Stimulated activated CD4-positive, alpha-beta T cell treated with anti-CD3 and anti-CD28 coated beads, Interleukin-2, amount 100 ng/mL, for 24 hours (primary cell): ENCODE results near the gene SRGAP1.
A peak's percentile ranks its signal among the peaks of the same experiment; 100 is the strongest.

Source experiments
- DNase-seq, 2 donors: peaks; one replicate each; pipeline ENCODE4 v3.0.0-alpha.2; 2020

Gene SRGAP1

DNA sequence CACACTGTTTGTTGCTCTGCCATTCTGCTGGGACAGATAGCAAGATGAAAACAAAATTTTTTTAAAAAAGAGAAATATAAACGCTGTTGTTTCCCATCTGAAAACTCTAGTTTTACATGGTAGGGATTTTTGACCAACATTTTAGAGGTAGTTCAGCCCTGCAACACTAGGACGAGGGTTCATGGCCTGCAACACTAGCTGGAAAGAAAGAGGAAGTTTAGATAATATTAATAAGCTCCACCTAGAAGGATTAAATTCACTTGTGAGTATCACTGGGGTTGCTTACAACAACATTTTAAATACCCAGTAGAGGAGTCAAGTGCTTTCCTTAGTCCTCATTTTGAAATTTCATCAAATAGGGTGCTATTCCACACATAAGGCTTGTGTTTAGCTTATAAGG is 68.2 kb downstream of the SRGAP1 start:
- DNase-seq, result no peak

DNA sequence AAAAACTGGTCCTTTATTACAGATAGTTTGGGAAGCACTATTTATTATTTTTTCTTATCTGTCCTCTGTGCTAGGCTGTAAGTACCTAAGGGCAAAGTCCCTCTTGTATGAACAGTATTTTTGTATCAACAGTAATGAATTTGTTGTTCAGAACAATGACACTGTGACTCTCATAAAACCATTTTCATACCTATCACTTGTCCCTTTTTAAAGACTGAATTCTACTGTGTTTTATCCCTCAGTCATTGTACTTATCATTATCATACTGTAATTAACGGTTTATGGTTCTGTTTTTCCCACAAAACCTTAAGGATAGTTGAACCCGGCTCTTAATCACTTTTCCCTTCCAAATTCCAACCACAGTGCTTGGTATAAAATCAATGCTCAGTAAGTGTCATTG is 69.4 kb downstream of the SRGAP1 start:
- DNase-seq, result no peak

DNA sequence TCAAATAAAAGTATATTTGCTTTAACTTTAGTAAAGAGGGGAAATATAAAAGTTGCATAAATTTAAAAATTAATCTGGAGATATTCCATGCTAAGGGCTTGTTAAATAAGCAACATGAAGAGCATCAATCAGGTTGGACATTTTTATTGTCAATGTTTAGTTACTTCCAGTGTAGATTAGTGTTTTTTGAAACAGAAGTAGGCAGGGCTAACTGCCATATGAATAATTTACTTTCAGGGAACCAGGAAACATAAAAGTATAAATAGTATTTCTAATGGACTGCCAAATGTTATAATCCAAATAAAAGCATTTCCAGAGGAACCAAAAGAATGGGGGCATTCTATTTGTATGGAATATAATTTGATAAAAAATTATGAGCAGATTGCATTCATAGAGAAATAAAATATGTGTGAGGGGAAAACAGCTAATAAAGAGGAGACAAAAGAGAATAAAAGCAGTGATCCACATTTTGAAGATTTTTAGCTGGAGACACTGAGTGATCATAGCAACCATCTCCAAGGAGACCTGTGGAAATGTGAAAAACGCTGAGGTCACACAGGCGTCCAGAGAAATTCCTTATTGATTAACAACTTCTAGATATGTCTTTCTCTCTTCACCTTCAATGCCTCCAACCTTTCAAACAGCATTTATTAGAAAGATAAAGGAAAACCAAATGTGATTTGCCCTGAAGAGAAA is 70.8 kb downstream of the SRGAP1 start:
- no peak for DNase-seq

DNA sequence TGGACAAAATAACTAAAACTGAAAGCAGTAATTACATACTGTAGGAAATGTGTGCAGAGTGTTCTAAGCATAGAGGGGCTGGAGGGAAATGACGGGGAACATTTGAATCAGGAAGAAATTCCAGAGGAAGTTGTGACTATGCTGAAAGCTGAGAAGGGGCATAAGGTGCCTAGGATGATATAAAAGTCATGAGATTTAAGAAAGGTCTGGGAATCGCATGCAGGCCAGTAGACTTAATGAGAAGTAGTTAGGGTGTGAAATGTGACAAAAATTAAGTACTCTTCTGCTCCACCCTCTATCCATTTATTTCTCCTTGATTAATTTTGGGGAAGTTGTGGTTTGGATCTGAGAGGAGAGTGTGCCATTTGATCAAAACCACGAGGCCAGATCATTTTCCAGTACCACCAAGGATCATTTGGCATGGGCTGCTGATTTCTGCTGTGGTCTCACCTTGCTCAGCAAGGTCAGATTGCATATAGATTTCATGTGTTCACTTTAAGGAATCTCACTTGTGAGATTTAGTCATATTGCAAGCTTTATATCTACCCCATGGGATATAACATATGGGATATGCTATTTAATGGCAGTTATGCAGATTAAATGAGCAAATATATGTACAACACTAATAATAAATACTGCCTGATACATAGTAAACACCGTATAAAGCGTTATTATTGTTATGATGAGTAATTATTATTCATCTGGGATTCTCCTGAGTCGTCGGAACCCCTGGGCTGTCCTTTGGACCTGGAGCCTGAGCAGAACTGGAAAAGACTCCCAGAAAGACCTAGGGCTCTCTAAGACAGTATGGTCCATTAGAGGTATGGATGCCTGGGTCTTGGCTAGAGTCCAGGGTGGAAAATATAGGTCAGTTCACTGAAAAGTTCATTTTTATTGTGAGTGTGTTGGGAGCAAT is 72.3 kb downstream of the SRGAP1 start:
- DNase-seq, result no peak

DNA sequence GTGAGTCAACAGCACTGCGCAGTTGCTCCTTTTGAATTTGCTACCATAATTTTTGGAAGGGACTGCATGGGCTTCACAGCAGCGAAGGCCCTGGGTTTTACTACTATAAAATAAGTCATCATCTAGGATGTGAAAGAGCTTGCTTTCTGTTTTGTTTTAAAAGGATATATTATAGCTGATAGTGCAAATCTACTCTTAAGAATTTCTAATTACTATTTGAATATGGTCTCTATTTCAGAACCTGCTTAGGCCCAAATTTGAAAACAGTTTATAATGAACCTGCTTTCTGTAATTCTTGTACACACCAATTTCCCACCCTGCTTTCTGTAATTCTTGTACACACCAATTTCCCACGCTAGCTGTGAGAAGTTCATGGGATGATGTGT is 73.0 kb downstream of the SRGAP1 start:
- DNase-seq, result no peak

DNA sequence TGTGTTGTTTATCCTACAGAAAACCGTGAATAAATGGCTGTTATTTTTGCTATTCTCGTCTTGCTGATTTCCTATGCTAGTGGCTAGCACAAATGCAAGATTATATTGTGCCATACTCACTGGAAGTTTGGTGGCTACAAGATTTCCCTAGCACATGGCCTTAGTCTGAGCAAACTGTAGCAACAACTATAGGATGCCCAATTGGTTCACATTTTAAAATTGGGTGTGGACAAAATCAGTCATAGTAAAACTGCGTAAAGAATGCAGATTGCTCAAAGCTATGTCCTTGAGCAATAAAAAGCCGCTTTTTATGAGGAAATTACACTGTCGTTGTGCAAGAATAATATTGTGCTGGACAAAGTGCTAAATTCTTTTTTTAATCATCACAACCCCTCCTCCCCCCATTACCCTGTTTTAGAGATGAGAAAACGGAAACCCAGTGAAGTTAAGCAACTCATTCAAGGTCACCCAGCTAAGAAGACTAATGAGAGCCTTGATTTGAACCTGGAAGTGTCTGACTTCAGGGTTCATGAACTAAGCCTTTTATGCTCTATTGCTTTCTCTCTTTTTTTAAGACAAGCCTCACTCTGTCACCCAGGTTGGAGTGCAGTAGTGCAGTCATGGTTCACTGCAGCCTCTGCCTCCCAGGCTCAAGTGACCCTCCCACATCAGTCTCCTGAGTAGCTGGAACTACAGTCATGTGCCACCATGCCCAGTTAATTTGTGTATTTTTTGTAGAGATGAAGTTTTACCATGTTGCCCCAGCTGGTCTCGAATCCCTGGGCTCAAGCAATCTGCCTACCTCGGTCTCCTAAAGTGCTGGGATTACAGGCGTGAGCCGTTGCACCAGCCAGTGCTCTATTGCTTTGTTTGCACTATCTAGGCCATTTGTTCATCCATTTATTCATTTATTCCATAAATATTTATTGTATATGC is 73.6 kb downstream of the SRGAP1 start:
- no peak for DNase-seq

DNA sequence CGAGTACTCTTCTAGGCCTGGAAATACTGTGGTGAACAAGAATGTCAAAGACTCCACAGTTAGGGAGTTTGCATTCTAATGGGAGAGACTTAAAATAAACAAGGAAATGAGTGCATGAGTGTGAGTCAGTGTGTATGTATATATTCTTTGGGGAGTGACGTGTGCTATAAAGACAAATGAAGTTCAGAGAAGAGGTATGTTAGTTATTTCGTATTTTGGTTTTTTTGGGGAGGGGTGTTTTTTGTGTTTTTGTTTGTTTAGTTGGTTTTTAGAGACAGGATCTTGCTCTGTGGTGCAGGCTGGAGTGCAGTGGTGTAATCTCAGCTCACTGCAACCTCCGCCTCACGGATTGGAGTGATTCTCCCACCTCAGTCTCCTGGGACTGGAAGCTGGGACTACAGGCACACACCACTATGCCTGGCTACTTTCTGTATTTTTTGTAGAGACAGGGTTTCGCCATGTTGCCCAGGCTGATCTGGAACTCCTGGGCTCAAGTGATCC is 74.3 kb downstream of the SRGAP1 start:
- DNase-seq, result no peak

DNA sequence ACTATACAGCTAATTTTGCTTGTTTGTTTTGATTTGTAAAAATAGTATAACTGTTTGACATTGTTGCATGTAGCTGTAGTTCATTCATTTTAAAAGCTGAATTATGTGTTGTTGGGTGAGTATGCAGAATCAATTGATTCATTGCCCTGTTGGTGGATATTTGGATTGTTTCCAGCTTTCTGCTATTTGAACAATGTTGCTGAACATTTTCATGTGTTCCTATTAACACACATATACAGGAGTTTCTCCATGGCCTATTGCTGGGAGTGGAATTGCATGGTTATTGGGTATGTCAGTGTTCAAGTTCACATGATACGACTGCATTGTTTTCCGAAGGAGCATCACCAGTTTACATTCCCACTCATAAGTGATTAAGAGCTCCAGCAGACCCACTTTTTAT is 75.3 kb downstream of the SRGAP1 start:
- DNase-seq, result no peak

DNA sequence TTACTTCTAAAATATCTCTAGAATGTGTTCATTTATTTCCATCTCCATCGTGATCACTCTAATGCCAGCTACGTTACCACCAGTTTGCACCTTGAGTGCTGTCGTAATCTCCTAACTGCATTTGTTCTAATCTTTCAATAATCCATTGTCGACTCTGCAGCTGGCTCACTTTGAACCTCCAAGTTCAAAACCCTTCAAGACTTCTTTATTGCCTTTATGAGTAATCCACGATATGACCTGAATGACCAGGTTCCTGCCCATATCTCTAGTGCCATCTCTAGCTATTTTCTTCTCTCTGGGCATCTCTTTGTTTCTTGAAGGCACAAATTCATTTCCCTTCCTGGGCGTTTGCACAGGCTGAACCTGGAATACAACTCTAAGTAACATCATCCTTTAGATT is 76.7 kb downstream of the SRGAP1 start:
- no peak for DNase-seq

DNA sequence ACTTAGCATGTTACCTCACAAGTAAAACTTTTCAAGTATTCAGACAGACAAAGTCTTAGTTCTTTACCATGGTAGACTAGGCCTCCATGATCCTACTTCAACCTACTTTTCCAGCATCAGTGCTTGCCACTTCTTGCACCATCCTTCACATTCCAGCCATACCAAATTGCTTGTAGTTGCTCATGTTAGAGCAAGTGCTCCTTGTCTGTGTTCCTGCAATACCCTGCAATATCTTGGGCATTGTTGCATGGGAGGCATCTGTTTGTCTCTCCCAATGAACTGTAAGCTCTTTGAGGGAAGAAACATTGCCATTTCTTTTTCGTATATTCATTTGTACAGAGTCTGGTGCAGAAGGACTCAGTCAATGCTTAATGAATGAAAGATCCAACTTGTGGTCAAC is 78.0 kb downstream of the SRGAP1 start:
- no peak for DNase-seq

DNA sequence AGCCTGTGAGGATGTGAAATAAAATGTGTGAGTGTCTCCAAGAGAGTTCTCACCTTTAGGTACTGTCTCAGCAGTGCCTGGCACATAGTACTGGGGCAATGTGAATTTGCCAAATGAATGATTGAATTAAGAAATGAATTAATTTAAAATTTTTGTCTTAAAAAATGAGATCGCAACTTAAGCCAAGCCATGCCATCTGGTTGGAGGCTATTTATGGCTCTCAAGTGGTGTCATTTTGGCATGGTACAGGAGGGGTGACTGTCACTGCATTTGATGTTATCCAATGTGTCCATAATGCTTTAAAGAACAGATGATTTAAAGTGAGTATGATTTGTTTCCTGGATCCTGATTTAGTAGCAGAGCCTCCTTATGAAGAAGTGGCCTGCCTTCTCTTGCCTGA is 80.3 kb downstream of the SRGAP1 start:
- no peak for DNase-seq

DNA sequence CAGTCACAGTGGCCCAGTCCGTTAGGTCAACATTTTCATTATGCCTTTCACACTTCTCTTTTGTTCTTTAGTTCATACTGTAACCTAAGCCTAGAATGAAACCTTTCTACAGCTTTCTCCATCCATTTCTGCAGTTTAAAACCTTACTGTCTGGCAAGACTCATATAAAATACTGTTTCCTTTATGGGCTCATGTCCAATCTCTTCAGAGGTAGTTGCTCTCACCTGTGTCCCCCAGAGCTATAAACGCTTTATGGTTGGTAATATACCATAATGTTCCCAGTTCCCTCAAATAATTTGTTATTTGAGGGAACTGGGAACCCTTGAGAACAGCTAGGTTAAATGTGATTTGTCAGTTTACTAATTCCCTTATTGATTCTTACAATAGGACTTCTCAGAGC is 83.0 kb downstream of the SRGAP1 start:
- no peak for DNase-seq

DNA sequence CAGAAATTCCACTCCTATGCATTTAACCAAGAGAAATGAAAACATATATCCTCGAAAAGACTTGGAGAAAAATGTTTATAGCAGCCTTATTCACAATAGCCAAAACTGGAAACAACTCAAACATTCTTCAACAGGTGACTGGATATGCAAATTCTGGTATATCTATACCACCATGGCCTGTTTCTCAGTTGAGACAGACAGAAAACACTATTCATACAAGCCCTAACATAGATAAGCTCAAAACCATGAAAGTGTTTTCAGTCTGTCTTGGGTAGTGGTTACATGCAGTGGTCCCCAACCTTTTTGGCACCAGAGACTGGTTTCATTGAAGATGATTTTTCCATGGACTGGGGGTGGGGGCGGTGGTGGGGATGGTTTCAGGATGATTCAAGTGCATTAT is 83.8 kb downstream of the SRGAP1 start:
- peak in 1 of 2 donors; percentile 1 for DNase-seq

DNA sequence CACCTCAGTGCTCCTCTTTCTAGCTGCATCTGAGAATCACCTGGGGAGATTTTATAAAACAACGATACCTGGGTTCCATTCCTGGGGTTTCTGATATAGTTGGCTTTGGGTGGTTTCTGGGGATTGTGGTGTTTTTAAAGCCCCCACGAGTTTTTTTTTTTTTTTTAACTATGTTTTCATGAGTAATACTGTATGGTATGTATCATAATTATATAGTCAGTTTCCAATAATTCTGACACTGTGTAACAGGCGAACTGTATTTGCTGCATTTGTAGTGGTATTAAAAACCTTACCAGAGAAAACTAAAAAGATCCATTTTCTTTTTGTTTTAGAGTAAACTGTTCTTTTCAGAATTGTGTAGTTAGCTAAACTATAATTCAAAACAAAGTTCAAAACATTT is 84.9 kb downstream of the SRGAP1 start:
- no peak for DNase-seq

DNA sequence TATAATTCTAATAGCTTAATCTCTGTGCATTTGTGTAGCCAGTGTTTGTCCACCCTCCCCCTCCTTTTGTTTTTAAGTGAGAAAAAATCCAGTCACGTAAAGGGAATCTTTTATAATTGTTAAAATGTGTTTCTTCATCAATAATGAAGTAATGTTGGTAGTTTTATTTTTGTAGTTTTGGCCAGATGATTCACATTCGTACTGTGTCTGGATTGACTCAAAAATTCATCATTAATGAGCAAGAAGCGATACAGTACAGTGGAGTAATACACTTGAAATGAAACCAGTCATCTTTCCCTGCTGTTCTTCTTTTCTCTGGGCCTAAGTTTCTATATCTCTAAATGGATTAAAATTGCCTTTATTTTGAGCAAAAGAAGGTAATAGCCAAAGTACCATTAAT is 86.5 kb downstream of the SRGAP1 start:
- DNase-seq, result no peak

DNA sequence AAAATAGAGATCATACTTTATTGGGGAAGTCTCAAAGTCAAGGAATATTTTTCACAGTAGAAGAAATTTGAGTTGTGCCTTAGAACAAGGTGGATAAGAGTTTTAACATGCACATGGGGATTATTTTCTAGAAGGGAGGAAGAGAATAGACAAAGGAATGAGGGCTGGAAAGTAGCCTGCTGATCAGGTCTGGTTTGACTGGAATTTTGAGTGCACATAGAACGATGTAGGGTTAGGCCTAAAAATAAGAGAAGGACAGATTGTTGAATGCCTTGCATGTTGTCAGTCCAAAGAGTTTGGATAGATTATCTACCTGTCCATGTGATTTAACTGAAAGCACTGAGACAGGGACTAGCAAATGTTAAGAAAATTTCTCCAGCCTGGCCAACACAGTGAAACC is 87.2 kb downstream of the SRGAP1 start:
- DNase-seq, result no peak

DNA sequence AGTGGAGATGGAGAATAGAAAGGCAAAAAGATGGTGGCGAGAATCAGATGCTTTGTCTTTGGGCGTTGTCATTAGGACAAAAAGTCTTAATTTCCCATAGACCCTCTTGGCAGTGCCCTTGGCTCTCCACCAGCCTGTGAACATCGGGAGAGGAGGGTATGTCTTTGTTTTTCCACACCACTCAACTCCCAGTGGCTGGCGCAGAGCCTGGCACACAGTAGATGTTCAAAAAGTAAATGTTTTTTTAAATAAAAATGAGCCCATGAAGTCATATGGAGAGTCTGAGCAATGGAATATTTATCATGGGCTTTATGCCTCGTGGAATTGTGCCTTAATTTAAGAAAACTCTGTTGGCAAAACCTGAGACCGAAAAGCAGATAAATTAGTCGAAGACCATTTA is 90.4 kb downstream of the SRGAP1 start:
- DNase-seq, result no peak

DNA sequence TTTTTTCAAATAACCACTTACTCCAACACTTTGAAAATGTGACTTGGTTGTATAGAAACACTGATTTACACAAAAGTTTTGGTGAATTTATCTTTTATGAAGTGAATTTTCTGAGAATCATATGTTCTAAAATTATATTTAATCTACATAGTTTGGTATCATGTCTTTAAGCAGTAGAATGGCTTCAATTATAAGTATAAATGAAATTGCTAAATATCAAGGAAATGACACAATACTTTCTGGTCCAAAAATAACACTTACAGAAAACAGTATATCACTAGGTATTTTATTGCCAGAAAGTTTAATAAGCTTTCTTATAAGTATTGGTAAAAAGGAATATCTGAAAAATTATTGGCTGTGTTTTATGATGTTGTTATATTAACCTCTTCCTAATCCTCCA is 90.9 kb downstream of the SRGAP1 start:
- no peak for DNase-seq

DNA sequence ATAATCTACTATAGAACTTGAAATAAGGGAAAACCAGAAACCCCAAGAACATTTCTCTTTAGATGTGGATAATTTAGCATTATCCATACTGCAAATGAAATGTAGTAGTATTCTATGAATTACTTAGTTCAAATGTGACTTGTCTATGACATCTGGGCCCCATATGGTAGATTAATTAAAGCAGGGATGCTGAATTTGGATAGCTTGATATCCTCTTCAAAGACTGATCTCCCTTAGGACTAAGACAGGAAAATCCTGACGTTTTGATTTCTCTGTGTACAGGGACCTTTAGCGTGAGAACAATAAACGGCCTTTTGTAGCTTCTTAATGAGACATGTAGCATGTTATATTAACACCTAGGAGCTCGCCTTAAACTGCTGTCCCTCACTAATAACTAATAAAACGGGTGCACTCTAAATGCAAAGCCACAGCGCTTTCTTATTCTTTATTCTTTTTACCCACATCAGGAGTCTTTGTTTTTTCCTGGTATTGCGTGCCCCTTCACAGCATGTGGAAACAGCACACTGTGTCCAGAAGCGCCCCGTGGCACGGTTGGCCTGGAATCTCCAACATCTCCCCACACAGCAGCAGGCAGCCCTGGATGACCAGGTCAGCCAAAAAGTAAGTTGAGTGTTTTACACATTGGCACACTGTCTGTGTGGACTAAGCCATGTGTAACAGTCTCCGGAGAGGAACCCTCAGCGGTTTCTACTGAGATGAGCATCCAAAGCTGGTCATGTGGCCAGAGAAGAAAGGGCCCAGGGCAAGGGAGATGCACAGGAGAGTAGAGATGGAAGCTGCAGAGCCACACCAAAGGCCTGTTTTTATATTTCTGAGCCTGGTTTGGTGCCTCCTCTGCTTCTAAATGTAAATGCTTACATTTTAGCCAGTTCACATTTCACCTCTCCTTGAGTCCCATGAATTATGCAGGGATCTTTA is 93.1 kb downstream of the SRGAP1 start:
- no peak for DNase-seq

DNA sequence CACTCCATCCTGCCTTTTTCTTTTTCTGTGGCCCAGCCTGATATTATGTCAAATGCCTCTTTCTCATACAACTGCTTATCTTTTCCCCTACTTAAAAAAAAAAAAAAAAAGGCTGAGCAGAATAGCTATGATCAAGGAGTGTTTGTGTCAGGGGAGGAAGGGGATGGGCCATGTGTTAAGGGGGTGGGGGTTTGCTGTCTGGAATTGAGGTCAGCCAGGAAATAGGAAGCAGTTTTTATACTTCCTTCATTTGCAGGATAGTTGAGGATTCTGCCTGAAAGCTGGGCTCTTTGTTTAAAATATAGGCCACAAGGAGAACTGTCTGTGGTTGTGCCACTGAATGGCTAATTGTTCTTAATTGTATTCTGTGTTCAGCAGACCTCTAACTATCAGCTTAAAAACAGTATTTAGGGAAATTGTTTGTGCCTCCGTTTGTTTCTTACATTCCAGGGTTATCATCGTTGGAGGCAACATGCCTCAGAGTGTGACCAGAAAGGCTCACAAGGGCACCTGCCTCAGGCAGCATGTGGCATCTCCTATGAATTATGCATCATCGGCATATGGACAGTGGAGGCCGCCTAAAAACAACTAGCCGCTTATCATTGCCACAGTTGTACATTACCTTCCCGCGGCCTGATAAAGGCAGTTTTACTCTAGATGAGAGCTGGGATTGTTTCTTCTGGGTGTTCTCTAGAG is 96.0 kb downstream of the SRGAP1 start:
- no peak for DNase-seq

DNA sequence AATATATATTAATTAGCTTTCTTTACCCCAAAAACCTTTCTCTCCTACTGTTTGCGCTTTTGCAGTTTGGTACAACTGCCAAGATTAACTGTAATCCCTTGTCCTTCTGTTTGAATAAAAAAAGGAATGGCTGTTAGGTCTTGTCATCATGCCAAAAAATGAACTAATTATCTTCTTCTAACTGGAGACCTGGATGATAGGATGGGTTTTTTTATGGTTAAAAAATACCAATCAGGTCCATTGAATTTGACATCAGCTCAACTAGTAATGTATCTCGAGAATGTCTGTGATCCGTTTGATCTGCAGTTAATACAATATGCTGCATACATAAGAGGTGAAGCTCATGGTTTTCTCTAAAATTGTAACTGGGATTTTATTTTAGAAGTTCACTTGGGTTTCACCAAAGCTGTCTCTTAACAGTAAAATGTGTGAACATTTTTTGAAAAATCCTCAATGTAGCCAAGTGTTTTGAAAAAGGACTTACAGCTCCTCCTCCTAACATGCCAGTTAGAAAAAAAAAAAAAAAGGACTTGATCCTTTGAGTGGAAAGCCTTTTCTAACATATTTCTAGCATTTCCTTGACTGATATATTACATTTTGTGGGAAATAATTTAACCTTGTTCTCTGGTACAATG is 96.8 kb downstream of the SRGAP1 start:
- DNase-seq, result no peak
